Stimulated activated CD8-positive, alpha-beta memory T cell treated with anti-CD3 and anti-CD28 coated beads, Interleukin-2, amount 100 ng/mL, for 48 hours (primary cell): ENCODE measurements around the gene JAGN1.
"Not testable (repeated sequence)": the region's sequence is repeated elsewhere in the genome, so short reads cannot be mapped to it uniquely, and the experiment has no call there.

Experiments used
- DNase-seq, 2 donors: peaks; one replicate each; pipeline ENCODE4 v3.0.0-alpha.2; 2020; ENCODE audit warnings: low read depth in 2 of 2

JAGN1 gene

GRCh38 chr3:9898467-9899241 is 8.2 kb downstream of the JAGN1 start:
- DNase-seq = no peak

GRCh38 chr3:9899289-9899791 is 8.9 kb downstream of the JAGN1 start:
- no peak for DNase-seq

GRCh38 chr3:9900965-9901415 is 10.6 kb downstream of the JAGN1 start:
- not testable (repeated sequence) for DNase-seq

- DNase-seq = peak in 1 of 2 donors; percentile 23
These were observed 11.6 kb downstream of the JAGN1 start for GRCh38 chr3:9901967-9902366.

- no peak for DNase-seq
These were observed 12.2 kb downstream of the JAGN1 start, which contains the start of gene IL17RE for GRCh38 chr3:9902372-9903237. IL17RE (plus strand) TSS chr3:9902848; CDS start chr3:9902933, 85 bp downstream.

GRCh38 chr3:9903238-9903624 is 12.8 kb downstream of the JAGN1 start:
- no peak for DNase-seq

- DNase-seq = no peak
These were observed 13.5 kb downstream of the JAGN1 start for GRCh38 chr3:9903904-9904303.

- no peak for DNase-seq
These were observed 16.1 kb downstream of the JAGN1 start for GRCh38 chr3:9906480-9906879.

GRCh38 chr3:9908286-9908685 is 17.9 kb downstream of the JAGN1 start:
- DNase-seq = no peak

GRCh38 chr3:9909221-9910013 is 19.0 kb downstream of the JAGN1 start:
- no peak for DNase-seq

GRCh38 chr3:9911863-9912262 is 21.5 kb downstream of the JAGN1 start:
- no peak for DNase-seq

GRCh38 chr3:9912294-9912935 is 22.0 kb downstream of the JAGN1 start:
- DNase-seq = no peak

GRCh38 chr3:9913601-9914000 is 23.2 kb downstream of the JAGN1 start:
- no peak for DNase-seq

GRCh38 chr3:9914011-9914410 is 23.6 kb downstream of the JAGN1 start:
- no peak for DNase-seq

GRCh38 chr3:9914559-9915253 is 24.3 kb downstream of the JAGN1 start:
- no peak for DNase-seq

- peak; percentile 21 to 27 for DNase-seq
These were observed 25.1 kb downstream of the JAGN1 start for GRCh38 chr3:9915254-9916141.

GRCh38 chr3:9916346-9916733 is 25.9 kb downstream of the JAGN1 start:
- DNase-seq = no peak

- DNase-seq = peak in 1 of 2 donors; percentile 30
These were observed 26.6 kb downstream of the JAGN1 start, which contains the start of gene IL17RC for GRCh38 chr3:9916734-9917680. IL17RC (plus strand) TSS chr3:9917098; CDS start chr3:9917316, 218 bp downstream.
